MCF 10A (cell line): ENCODE measurements around the gene SEC24C. TPM values are rescaled to one million over a fixed set of nuclear protein-coding genes. Genes with fewer than 3 reads are reported as not detected.
"Not testable (repeated sequence)": the region's sequence is repeated elsewhere in the genome, so short reads cannot be mapped to it uniquely, and the experiment has no call there.

ENCODE experiments used
- BruUV-seq: library from RNA; stranded (reverse); fragments of 400-500 nt; replicated peaks from 2 replicates; lab custom pipeline; 2021; lab: Mats Ljungman, UMichigan
- CTCF ChIA-PET: fragments of 300-600 bp; sonication (Branson Sonifier 250); formaldehyde crosslinking; extraction: SDS; loops from one replicate; lab custom pipeline; 2021; ENCODE audit warnings: antibody characterized with exemption, inconsistent platforms; lab: Yijun Ruan, JAX
- POLR2A ChIA-PET: fragments of 300-600, 350-650 bp; sonication (Branson Sonifier 250); formaldehyde crosslinking; extraction: SDS; loops from one replicate; lab custom pipeline; 2020; ENCODE audit warnings: antibody characterized with exemption, inconsistent platforms; lab: Yijun Ruan, JAX
- DNase-seq: peaks from one replicate; pipeline ENCODE4 v3.0.0-alpha.2; 2018; ENCODE audit not compliant: unreplicated experiment
- H3K27ac Mint-ChIP-seq: one replicate; pipeline ENCODE4 v1.8.0; 2022; ENCODE audit warnings: mild to moderate bottlenecking, low read depth, mixed read lengths; ENCODE audit not compliant: unreplicated experiment
- H3K27me3 Mint-ChIP-seq: one replicate; pipeline ENCODE4 v1.8.0; 2022; ENCODE audit warnings: mixed read lengths; ENCODE audit not compliant: insufficient read depth, unreplicated experiment
- H3K36me3 Mint-ChIP-seq: one replicate; pipeline ENCODE4 v1.8.0; 2022; ENCODE audit warnings: mild to moderate bottlenecking, moderate library complexity, mixed read lengths; ENCODE audit not compliant: insufficient read depth, unreplicated experiment
- H3K4me1 Mint-ChIP-seq: one replicate; pipeline ENCODE4 v1.8.0; 2022; ENCODE audit warnings: mixed read lengths; ENCODE audit not compliant: insufficient read depth, unreplicated experiment
- H3K4me3 Mint-ChIP-seq: one replicate; pipeline ENCODE4 v1.8.0; 2022; ENCODE audit warnings: mild to moderate bottlenecking, moderate library complexity, mixed read lengths; ENCODE audit not compliant: unreplicated experiment
- H3K9me3 Mint-ChIP-seq: one replicate; pipeline ENCODE4 v1.8.0; 2022; ENCODE audit warnings: mixed read lengths; ENCODE audit not compliant: unreplicated experiment
- intact Hi-C: fragments of 100-400 bp; cut with micrococcal nuclease; formaldehyde crosslinking; loops from 2 replicates; pipeline ENCODE4 v1.14.1; 2022
- total RNA-seq: library from RNA; stranded (reverse); gene quantifications from 2 replicates; pipeline ENCODE4 v1.2.3, GENCODE V29; 2022

The SEC24C gene
- total RNA-seq, 1 experiment from 2014 or later: 78.0 TPM

DNA sequence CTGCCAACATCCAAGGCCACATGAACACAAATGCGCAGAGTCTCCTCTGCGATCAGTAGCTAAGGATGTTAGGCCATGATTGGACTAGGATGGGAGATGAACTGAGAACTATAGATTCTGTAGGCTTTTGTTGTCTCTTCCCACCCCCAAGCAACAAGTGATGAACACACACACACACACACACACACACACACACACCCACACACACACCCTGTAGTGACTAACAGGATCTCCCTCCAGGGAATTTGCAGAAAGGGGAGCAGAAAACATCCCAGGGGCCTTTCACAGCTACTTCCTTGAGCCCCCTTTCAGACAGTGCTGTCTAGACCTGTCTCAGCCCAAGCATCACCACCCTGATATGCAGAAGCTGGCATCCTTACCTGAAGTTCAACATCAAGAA lies 37.7 kb upstream of the SEC24C start:
- H3K4me3 Mint-ChIP-seq, H3K9me3 Mint-ChIP-seq: not testable (repeated sequence)

DNA sequence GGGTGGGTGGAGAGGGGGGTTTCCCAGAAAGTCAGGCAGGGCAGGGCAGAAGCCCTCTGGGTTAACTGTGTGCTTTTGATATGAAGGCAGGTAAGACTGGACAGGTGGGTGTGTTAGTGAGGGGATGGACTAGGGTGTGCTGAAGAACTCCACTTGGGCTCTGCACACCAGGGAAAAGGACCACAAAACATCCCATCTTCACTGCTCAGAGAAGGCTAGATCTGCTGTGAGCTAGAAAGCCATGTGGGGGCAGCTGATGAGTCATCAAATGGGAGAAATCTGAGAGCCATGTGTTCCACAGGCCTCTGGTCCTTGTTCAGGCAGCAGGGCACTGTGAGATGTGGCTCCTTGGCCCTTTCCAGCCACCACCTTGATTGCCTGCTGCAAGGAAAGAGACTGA lies 36.5 kb upstream of the SEC24C start:
- H3K4me3 Mint-ChIP-seq, BruUV-seq, H3K27me3 Mint-ChIP-seq, intact Hi-C loops, DNase-seq, H3K27ac Mint-ChIP-seq, CTCF ChIA-PET, H3K9me3 Mint-ChIP-seq, POLR2A ChIA-PET, H3K4me1 Mint-ChIP-seq: not testable (repeated sequence)
- peaks cover 53% of the 10 kb centered on the region for H3K36me3 Mint-ChIP-seq

More for the DNA sequence above, 37.7 kb upstream of the SEC24C start:
- BruUV-seq, POLR2A ChIA-PET, H3K27me3 Mint-ChIP-seq, DNase-seq, H3K4me1 Mint-ChIP-seq, H3K27ac Mint-ChIP-seq, intact Hi-C loops: not testable (repeated sequence)
- peaks cover 43% of the 10 kb centered on the region for H3K36me3 Mint-ChIP-seq
- CTCF ChIA-PET: interaction anchor here (0.6 kb wide), 1 partner anchor 10 kb away, joined by 3 read pairs; no protein-coding TSS in a partner anchor

DNA sequence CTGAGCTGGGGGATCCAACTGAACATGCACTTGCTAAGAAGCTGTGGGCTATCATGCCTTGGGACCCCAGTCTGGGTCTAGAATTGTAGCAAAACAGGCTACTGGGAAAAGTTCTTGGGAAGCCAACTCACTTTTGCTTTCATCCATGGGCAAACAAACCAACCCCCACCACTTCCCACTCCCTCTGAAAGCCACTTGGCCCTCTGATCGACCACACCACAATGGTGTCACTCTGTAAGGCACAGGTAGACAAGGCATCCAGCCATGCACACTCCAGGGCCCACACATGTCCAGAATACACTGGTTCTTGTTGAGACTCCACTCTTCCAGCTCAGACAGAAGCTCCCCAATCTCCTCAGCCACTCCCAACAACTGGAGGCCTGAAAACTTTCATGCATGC lies 36.0 kb upstream of the SEC24C start:
- H3K4me1 Mint-ChIP-seq, DNase-seq, CTCF ChIA-PET, POLR2A ChIA-PET, BruUV-seq, H3K27ac Mint-ChIP-seq, H3K4me3 Mint-ChIP-seq, H3K27me3 Mint-ChIP-seq, intact Hi-C loops, H3K9me3 Mint-ChIP-seq: not testable (repeated sequence)
- peaks cover 58% of the 10 kb centered on the region for H3K36me3 Mint-ChIP-seq

DNA sequence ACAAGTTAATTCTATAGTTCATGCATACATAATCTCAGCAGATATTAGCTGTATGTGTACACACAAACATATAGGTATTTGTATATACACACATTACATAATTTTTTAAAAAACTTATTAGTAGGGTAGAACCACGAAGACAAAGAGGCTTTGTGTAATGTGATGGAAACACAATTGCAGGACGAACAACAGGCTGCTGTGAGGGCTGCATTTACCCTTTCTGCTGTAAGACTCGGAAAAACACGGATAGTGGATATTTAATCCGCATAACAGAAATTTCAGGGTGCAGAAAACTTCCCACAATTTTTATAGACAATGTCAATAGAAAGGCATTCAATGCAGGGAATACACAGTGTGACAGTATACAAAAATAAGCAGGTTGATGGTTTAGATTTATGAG lies 32.5 kb upstream of the SEC24C start:
- H3K27ac Mint-ChIP-seq, CTCF ChIA-PET, intact Hi-C loops, H3K9me3 Mint-ChIP-seq, BruUV-seq, POLR2A ChIA-PET, H3K4me3 Mint-ChIP-seq, H3K4me1 Mint-ChIP-seq, H3K27me3 Mint-ChIP-seq, DNase-seq: not testable (repeated sequence)
- H3K36me3 Mint-ChIP-seq: peaks cover 54% of the 10 kb centered on the region

DNA sequence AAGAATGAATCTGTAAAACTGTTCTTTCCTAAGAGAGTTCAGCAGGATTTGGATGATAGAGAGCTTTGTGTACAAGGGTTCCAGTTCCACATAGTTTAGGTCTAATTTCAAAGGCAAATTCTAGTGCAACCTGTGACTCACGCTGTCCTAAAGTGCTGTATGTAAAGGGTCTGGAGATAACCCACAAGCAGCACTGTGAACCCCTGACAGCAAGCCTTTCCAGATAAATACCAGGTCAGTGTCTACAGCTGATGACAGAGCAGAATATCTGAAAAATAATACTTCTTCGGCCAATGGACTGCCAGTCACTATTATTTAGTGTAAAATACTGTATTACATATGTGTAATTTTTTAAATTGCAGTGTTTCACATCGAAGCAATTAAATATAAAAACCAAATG lies 30.3 kb upstream of the SEC24C start:
- H3K27me3 Mint-ChIP-seq, H3K4me1 Mint-ChIP-seq, CTCF ChIA-PET, DNase-seq, BruUV-seq, H3K9me3 Mint-ChIP-seq, intact Hi-C loops, H3K4me3 Mint-ChIP-seq, H3K27ac Mint-ChIP-seq: not testable (repeated sequence)
- POLR2A ChIA-PET: interaction anchor here (1.0 kb wide), 1 partner anchor 59 kb away, joined by 4 read pairs; no protein-coding TSS in a partner anchor
- H3K36me3 Mint-ChIP-seq: peaks cover 77% of the 10 kb centered on the region

DNA sequence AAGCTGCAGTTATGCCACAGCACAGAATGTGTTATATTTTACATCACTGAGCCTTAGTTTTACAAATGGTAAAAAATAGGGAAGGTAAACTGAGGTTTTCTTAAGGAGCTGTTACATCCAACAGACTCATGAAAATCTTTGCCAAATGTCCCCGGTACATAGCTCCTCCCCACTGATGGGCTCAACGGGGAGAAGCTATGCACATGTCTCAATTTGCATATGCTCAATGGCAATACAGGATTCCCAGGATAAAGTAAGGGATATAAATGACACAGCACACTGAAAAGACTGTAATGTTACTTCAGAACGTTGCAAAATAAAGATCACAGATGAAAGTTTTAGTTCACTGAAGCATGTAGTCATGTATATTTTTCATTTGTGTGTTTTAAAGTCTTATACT lies 29.7 kb upstream of the SEC24C start:
- BruUV-seq, DNase-seq, CTCF ChIA-PET, POLR2A ChIA-PET, H3K4me3 Mint-ChIP-seq, H3K9me3 Mint-ChIP-seq, H3K27me3 Mint-ChIP-seq, H3K27ac Mint-ChIP-seq, H3K4me1 Mint-ChIP-seq, intact Hi-C loops: not testable (repeated sequence)
- H3K36me3 Mint-ChIP-seq: peaks cover 82% of the 10 kb centered on the region

DNA sequence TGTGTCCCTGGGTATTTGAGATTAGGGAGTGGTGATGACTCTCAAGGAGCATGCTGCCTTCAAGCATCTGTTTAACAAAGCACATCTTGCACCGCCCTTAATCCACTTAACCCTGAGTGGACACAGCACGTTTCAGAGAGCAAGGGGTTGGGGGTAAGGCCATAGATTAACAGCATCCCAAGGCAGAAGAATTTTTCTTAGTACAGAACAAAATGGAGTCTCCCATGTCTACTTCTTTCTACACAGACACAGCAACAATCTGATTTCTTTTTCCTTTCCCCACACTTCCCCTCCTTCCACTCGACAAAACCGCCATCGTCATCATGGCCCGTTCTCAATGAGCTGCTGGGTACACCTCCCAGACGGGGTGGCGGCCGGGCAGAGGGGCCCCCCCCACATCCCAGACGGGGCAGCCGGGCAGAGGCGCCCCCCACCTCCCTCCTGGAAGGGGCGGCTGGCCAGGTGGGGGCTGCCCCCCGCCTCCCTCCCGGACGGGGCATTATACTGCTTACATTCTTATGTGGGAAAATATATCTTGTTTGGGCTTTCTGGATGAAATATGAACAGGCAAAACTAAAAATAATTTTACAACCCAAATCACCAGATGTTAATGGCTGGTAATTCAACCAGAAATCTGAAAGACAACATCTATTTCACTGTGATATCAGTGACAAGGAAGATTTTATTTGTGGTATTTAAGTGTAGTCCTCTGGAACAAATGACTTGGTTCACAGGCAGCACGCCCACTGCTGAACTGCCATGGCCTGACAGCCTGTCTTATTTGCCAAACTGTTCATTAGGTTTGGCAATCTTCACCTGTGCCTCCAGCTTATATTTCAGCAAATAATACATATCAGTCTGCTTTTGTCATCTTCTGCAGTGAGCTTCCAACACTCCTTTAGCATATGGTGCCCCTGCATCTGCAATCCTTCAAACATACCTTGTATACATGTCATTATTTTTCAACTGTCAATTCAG lies 28.7 kb upstream of the SEC24C start:
- BruUV-seq, H3K4me1 Mint-ChIP-seq, H3K9me3 Mint-ChIP-seq, H3K27ac Mint-ChIP-seq, H3K27me3 Mint-ChIP-seq, DNase-seq, intact Hi-C loops, H3K4me3 Mint-ChIP-seq: not testable (repeated sequence)
- ChIA-PET POLR2A (interaction anchor here (0.6 kb wide), 1 partner anchor 1147 kb away, joined by 3 read pairs; no protein-coding TSS in a partner anchor), CTCF (interaction anchor here (1.0 kb wide), 1 partner anchor 164 kb away, joined by 3 read pairs; no protein-coding TSS in a partner anchor)
- peaks cover 86% of the 10 kb centered on the region for H3K36me3 Mint-ChIP-seq
